Esophagus muscularis mucosa (tissue), 4 donors: ENCODE results near the gene CDH5. TPM values are rescaled to one million over a fixed set of nuclear protein-coding genes. Genes with fewer than 3 reads are reported as not detected.

ENCODE experiments used
- DNase-seq: peaks from one replicate; pipeline ENCODE4 v3.0.0-alpha.2; 2017; ENCODE audit errors: extremely low spot score
- H3K27ac ChIP-seq, 4 donors: fragments of 200-600 bp; sonication (generic); replicated peaks in 1 of 4; 1 replicate in 3 of 4; 2 replicates in 1 of 4; pipeline ENCODE4 v1.5.1; 2016 to 2019; ENCODE audit warnings: mild to moderate bottlenecking in 1 of 4
- H3K27me3 ChIP-seq, 4 donors: fragments of 200-600 bp; sonication (generic); one replicate each; pipeline versions ENCODE4 v1.5.1 to v1.6.0; 2016 to 2019
- H3K36me3 ChIP-seq, 4 donors: fragments of 200-600 bp; sonication (generic); one replicate each; pipeline ENCODE4 v1.5.1; 2016 to 2019
- H3K4me1 ChIP-seq, 4 donors: fragments of 200-600 bp; sonication (generic); one replicate each; pipeline ENCODE4 v1.5.1; 2016 to 2019
- H3K4me3 ChIP-seq, 4 donors: fragments of 200-600 bp; sonication (generic); 1 replicate in 2 of 4; 2 replicates in 2 of 4; pipeline ENCODE4 v1.5.1; 2016 to 2019; ENCODE audit warnings: mild to moderate bottlenecking in 4 of 4, moderate library complexity in 1 of 4
- H3K9me3 ChIP-seq, 4 donors: fragments of 200-600 bp; sonication (generic); 1 replicate in 3 of 4; 2 replicates in 1 of 4; pipeline ENCODE4 v1.5.1; 2016 to 2019
- CTCF ChIP-seq, 3 experiments: fragments of 200-600 bp in 2 of 3; fragments of 450-650 bp in 1 of 3; sonication (generic) in 2 of 3; IDR thresholded peaks; one replicate each; pipeline ENCODE4 v1.5.1; 2017 to 2019; ENCODE audit warnings: antibody characterized with exemption in 3 of 3, mild to moderate bottlenecking in 2 of 3, moderate library complexity in 1 of 3
- EP300 ChIP-seq: sonication (generic); formaldehyde crosslinking; IDR thresholded peaks from one replicate; pipeline ENCODE4 v1.6.1; 2017; ENCODE audit warnings: antibody characterized with exemption
- POLR2A ChIP-seq: fragments of 450-650 bp; IDR thresholded peaks from one replicate; pipeline ENCODE4 v1.6.1; 2017; ENCODE audit warnings: antibody characterized with exemption, moderate library complexity, mild to moderate bottlenecking, low read depth
- POLR2AphosphoS5 ChIP-seq, 2 donors: sonication (generic); formaldehyde crosslinking; IDR thresholded peaks; one replicate each; pipeline ENCODE4 v1.6.1; 2017; ENCODE audit warnings: antibody characterized with exemption in 2 of 2
- WGBS: methylation state at CpG from one replicate; pipeline ENCODE4 v1.1.5; 2018; 5-methylcytosine and 5-hydroxymethylcytosine counted together
- intact Hi-C: fragments of 100-400 bp; cut with DNase I; formaldehyde crosslinking; loops from one replicate; pipeline ENCODE4 v1.15.1; 2023
- total RNA-seq, 4 donors: library from RNA; depleted of rRNA; stranded (reverse); fragments of >200 nt; gene quantifications; one replicate each; pipeline versions ENCODE4 v1.1.0 to v1.2.1, GENCODE V29; 2016

CDH5 gene
- total RNA-seq, 4 donors from 2014 or later, result 19.5 to 63.1 (median 50.6) TPM

- DNase-seq, result no peak
- H3K27me3 ChIP-seq, result no peaks in the 10 kb centered on the region
- 61% methylated on average over 3 of the region's 3 CpGs for WGBS
- no peak overlapping the region for H3K4me3 ChIP-seq
- no peak overlapping the region for H3K27ac ChIP-seq
- TF ChIP-seq EP300 (no peak), CTCF (IDR thresholded peaks at IDR 0.05) (no peak), POLR2AphosphoS5 (IDR thresholded peaks at IDR 0.05) (no peak), POLR2A (no peak)
- intact Hi-C loops, result no loop called here
- no peaks in the 10 kb centered on the region for H3K9me3 ChIP-seq
- peaks cover 0 to 23% (median 0%) of the 10 kb centered on the region in 4 donors for H3K36me3 ChIP-seq
- peaks cover 0 to 22% (median 18%) of the 10 kb centered on the region in 4 donors for H3K4me1 ChIP-seq
Measured at GRCh38 chr16:66380421-66380820, 13.9 kb downstream of the CDH5 start.

- H3K4me1 ChIP-seq, result peaks cover 0 to 21% (median 17%) of the 10 kb centered on the region in 4 donors
- intact Hi-C loops, result no loop called here
- WGBS, result 42% methylated on average over 4 of the region's 5 CpGs
Measured at GRCh38 chr16:66381585-66382170, 15.2 kb downstream of the CDH5 start.

GRCh38 chr16:66382171-66382965, 15.9 kb downstream of the CDH5 start:
- Histone ChIP-seq H3K27ac (peak overlapping the region; percentile 48 to 74 (median 67)), H3K9me3 (no peaks in the 10 kb centered on the region), H3K4me3 (no peak overlapping the region), H3K36me3 (peaks cover 0 to 33% (median 0%) of the 10 kb centered on the region in 4 donors), H3K4me1 (peaks cover 0 to 14% (median 14%) of the 10 kb centered on the region in 4 donors), H3K27me3 (no peaks in the 10 kb centered on the region)
- 73% methylated on average over 13 of the region's 13 CpGs for WGBS
- TF ChIP-seq POLR2AphosphoS5 (IDR thresholded peaks at IDR 0.05) (peak; percentile 39 to 65), CTCF (IDR thresholded peaks at IDR 0.05) (no peak)
- intact Hi-C loops, result no loop called here
- DNase-seq, result no peak

More at GRCh38 chr16:66381585-66382170, 15.2 kb downstream of the CDH5 start:
- Histone ChIP-seq H3K27me3 (no peaks in the 10 kb centered on the region), H3K4me3 (no peak overlapping the region), H3K27ac (peak overlapping the region; percentile 48 to 74 (median 66)), H3K36me3 (peaks cover 0 to 26% (median 0%) of the 10 kb centered on the region in 4 donors), H3K9me3 (no peaks in the 10 kb centered on the region)
- DNase-seq, result no peak
- no peak for TF ChIP-seq EP300
- no peak for TF ChIP-seq CTCF (IDR thresholded peaks at IDR 0.05)
- no peak for TF ChIP-seq POLR2AphosphoS5 (IDR thresholded peaks at IDR 0.05)
- no peak for TF ChIP-seq POLR2A

- Histone ChIP-seq H3K4me3 (no peak overlapping the region), H3K27ac (peak overlapping the region; percentile 39 to 74 (median 63)), H3K27me3 (no peaks in the 10 kb centered on the region), H3K4me1 (peaks cover 0 to 13% (median 10%) of the 10 kb centered on the region in 4 donors), H3K9me3 (no peaks in the 10 kb centered on the region), H3K36me3 (peaks cover 0 to 37% (median 0%) of the 10 kb centered on the region in 4 donors)
- no peak for TF ChIP-seq POLR2AphosphoS5 (IDR thresholded peaks at IDR 0.05)
- no peak for TF ChIP-seq EP300
- no peak for TF ChIP-seq CTCF (IDR thresholded peaks at IDR 0.05)
- no peak for TF ChIP-seq POLR2A
- intact Hi-C loops, result no loop called here
- DNase-seq, result no peak
- WGBS, result 58% methylated on average over 3 of the region's 3 CpGs
Measured at GRCh38 chr16:66382966-66383299, 16.4 kb downstream of the CDH5 start.
